ENCODE results near the gene REEP3.
"Not testable (repeated sequence)": the region's sequence is repeated elsewhere in the genome, so short reads cannot be mapped to it uniquely, and the experiment has no call there.

REEP3 gene

GRCh38 chr10:63553473-63553872, 32.3 kb downstream of the REEP3 start:
- DNase-seq = no peak

GRCh38 chr10:63554657-63555056, 33.5 kb downstream of the REEP3 start:
- no peak for DNase-seq

- no peak for DNase-seq
Measured at GRCh38 chr10:63555330-63555729, 34.1 kb downstream of the REEP3 start.

- DNase-seq = no peak
Measured at GRCh38 chr10:63558132-63558784, 37.1 kb downstream of the REEP3 start.

GRCh38 chr10:63561341-63561740, 40.1 kb downstream of the REEP3 start:
- no peak for DNase-seq

GRCh38 chr10:63562391-63562790, 41.2 kb downstream of the REEP3 start:
- no peak for DNase-seq

- DNase-seq = no peak
Measured at GRCh38 chr10:63562857-63563256, 41.7 kb downstream of the REEP3 start.

GRCh38 chr10:63563623-63564022, 42.4 kb downstream of the REEP3 start:
- no peak for DNase-seq

- not testable (repeated sequence) for DNase-seq
Measured at GRCh38 chr10:63564731-63565130, 43.5 kb downstream of the REEP3 start.

GRCh38 chr10:63573068-63573697, 52.0 kb downstream of the REEP3 start:
- DNase-seq = no peak

- no peak for DNase-seq
Measured at GRCh38 chr10:63574011-63574410, 52.8 kb downstream of the REEP3 start.

GRCh38 chr10:63576501-63576900, 55.3 kb downstream of the REEP3 start:
- DNase-seq = no peak

- no peak for DNase-seq
Measured at GRCh38 chr10:63578501-63578900, 57.3 kb downstream of the REEP3 start.

GRCh38 chr10:63579371-63580014, 58.3 kb downstream of the REEP3 start:
- no peak for DNase-seq

- no peak for DNase-seq
Measured at GRCh38 chr10:63582690-63583089, 61.5 kb downstream of the REEP3 start.

GRCh38 chr10:63583397-63583796, 62.2 kb downstream of the REEP3 start:
- no peak for DNase-seq

- DNase-seq = no peak
Measured at GRCh38 chr10:63583909-63584724, 62.9 kb downstream of the REEP3 start.

- no peak for DNase-seq
Measured at GRCh38 chr10:63584725-63585035, 63.5 kb downstream of the REEP3 start.

GRCh38 chr10:63585041-63585440, 63.8 kb downstream of the REEP3 start:
- no peak for DNase-seq

GRCh38 chr10:63586043-63586442, 64.8 kb downstream of the REEP3 start:
- no peak for DNase-seq

GRCh38 chr10:63587191-63587590, 66.0 kb downstream of the REEP3 start:
- no peak for DNase-seq

GRCh38 chr10:63588436-63589167, 67.4 kb downstream of the REEP3 start:
- no peak for DNase-seq
